Measurements from ENCODE around the gene PHLPP1. TPM values are rescaled to one million over a fixed set of nuclear protein-coding genes. Genes with fewer than 3 reads are reported as not detected.

Gene PHLPP1
- total RNA-seq, 2 donors from 2014 or later: 8.1 to 11.6 TPM

GRCh38 chr18:62729487-62730386 is 14.4 kb downstream of the PHLPP1 start:
- H3K4me3 ChIP-seq: no peak overlapping the region
- peaks cover 0 to 2% of the 10 kb centered on the region in 2 donors for H3K4me1 ChIP-seq (ENCODE audit: control insufficient read depth in 1 of 2, low read depth in 2 of 2)
- H3K27ac ChIP-seq: no peak overlapping the region
- ATAC-seq (ENCODE audit: insufficient number of reproducible peaks, low FRiP score, low read depth): no peak
- H3K36me3 ChIP-seq: no peaks in the 10 kb centered on the region
- H3K9me3 ChIP-seq: peaks cover 7% of the 10 kb centered on the region
- no peak for TF ChIP-seq CTCF (IDR thresholded peaks at IDR 0.05)
- DNase-seq (ENCODE audit: low spot score): no peak
- H3K27me3 ChIP-seq (replicated peaks; ENCODE audit: insufficient read depth): no peaks in the 10 kb centered on the region

DNA sequence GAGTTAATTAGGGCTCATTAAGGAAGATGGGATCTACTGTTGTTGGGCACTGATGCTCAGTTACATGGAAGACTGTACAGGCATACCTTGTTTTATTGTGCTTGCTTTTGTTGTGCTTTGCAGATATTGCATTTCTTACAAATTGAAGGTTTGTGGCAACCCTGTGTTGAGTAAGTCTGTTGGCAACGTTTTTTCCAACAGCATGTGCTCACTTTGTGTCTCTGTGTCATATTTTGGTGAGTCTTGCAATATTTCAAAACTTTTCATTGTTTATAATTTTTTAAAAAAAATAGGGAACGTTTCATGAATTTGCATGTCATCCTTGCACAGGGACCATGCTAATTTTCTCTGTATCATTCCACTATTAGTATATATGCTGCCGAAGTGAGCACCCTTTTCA is 15.6 kb downstream of the PHLPP1 start:
- no peak overlapping the region for H3K4me3 ChIP-seq
- H3K9me3 ChIP-seq: peaks cover 7% of the 10 kb centered on the region
- no peaks in the 10 kb centered on the region for H3K36me3 ChIP-seq
- ATAC-seq (ENCODE audit: insufficient number of reproducible peaks, low FRiP score, low read depth): no peak
- H3K27me3 ChIP-seq (replicated peaks; ENCODE audit: insufficient read depth): no peaks in the 10 kb centered on the region
- no peak for TF ChIP-seq CTCF (IDR thresholded peaks at IDR 0.05)
- no peak for DNase-seq (ENCODE audit: low spot score)
- no peak overlapping the region for H3K27ac ChIP-seq
- H3K4me1 ChIP-seq (ENCODE audit: control insufficient read depth in 1 of 2, low read depth in 2 of 2): no peaks in the 10 kb centered on the region

DNA sequence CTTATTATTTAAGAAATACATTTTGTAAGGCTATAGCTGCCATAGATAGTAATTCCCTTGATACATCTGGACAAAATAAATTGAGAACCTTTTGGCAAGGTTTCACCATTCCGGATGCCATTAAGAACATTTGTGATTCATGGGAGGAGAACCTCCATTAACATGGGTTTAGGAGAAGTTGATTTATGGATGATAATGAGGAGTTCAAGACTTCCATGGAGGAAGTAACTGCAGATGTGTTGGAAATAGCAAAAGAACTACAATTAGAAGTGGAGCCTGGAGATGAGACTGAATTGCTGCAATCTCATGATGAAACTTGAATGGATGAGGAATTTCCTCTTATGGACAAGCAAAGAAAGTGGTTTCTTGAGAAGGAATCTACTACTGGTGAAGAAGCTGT is 17.3 kb downstream of the PHLPP1 start:
- Histone ChIP-seq H3K36me3 (no peaks in the 10 kb centered on the region), H3K4me3 (no peak overlapping the region), H3K9me3 (peaks cover 7% of the 10 kb centered on the region), H3K27ac (no peak overlapping the region), H3K27me3 (replicated peaks; ENCODE audit: insufficient read depth) (no peaks in the 10 kb centered on the region), H3K4me1 (ENCODE audit: control insufficient read depth in 1 of 2, low read depth in 2 of 2) (no peaks in the 10 kb centered on the region)
- no peak for ATAC-seq (ENCODE audit: insufficient number of reproducible peaks, low FRiP score, low read depth)
- no peak for DNase-seq (ENCODE audit: low spot score)
- TF ChIP-seq CTCF (IDR thresholded peaks at IDR 0.05): no peak

- DNase-seq (ENCODE audit: low spot score): no peak
- Histone ChIP-seq H3K27me3 (replicated peaks; ENCODE audit: insufficient read depth) (no peaks in the 10 kb centered on the region), H3K4me1 (ENCODE audit: control insufficient read depth in 1 of 2, low read depth in 2 of 2) (no peaks in the 10 kb centered on the region), H3K4me3 (no peak overlapping the region), H3K27ac (no peak overlapping the region), H3K36me3 (no peaks in the 10 kb centered on the region), H3K9me3 (peaks cover 7% of the 10 kb centered on the region)
- no peak for ATAC-seq (ENCODE audit: insufficient number of reproducible peaks, low FRiP score, low read depth)
- no peak for TF ChIP-seq CTCF (IDR thresholded peaks at IDR 0.05)
Measured at GRCh38 chr18:62734290-62734689, 18.9 kb downstream of the PHLPP1 start.

GRCh38 chr18:62735387-62735786 is 20.0 kb downstream of the PHLPP1 start:
- no peaks in the 10 kb centered on the region for H3K27me3 ChIP-seq (replicated peaks; ENCODE audit: insufficient read depth)
- no peak for DNase-seq (ENCODE audit: low spot score)
- H3K9me3 ChIP-seq: peaks cover 7% of the 10 kb centered on the region
- H3K4me1 ChIP-seq (ENCODE audit: control insufficient read depth in 1 of 2, low read depth in 2 of 2): peaks cover 0 to 1% of the 10 kb centered on the region in 2 donors
- ATAC-seq (ENCODE audit: insufficient number of reproducible peaks, low FRiP score, low read depth): no peak
- H3K27ac ChIP-seq: no peak overlapping the region
- H3K4me3 ChIP-seq: no peak overlapping the region
- no peaks in the 10 kb centered on the region for H3K36me3 ChIP-seq
- no peak for TF ChIP-seq CTCF (IDR thresholded peaks at IDR 0.05)

All from thoracic aorta (tissue), 2 donors.